KMS-11 (cell line): Measurements from ENCODE around the gene MCHR1.

Experiments used
- H2AFZ ChIP-seq: fragments of 200-600 bp; sonication (generic); 2 replicates; pipeline ENCODE4 v1.6.1; 2016; ENCODE audit warnings: antibody characterized with exemption, mixed run types, low read depth
- H3K27ac ChIP-seq: fragments of 200-600 bp; sonication (generic); 2 replicates; pipeline ENCODE4 v1.6.1; 2016; ENCODE audit warnings: mild to moderate bottlenecking, mixed run types
- H3K27me3 ChIP-seq: fragments of 200-600 bp; sonication (generic); 2 replicates; pipeline ENCODE4 v1.6.1; 2017; ENCODE audit warnings: mild to moderate bottlenecking, low read depth, mixed run types, moderate library complexity; ENCODE audit not compliant: insufficient read depth
- H3K36me3 ChIP-seq: fragments of 200-600 bp; sonication (generic); 2 replicates; pipeline ENCODE4 v1.6.1; 2017; ENCODE audit warnings: mild to moderate bottlenecking, mixed run types; ENCODE audit not compliant: insufficient read depth
- H3K4me1 ChIP-seq: fragments of 200-600 bp; sonication (generic); 2 replicates; pipeline ENCODE4 v1.6.1; 2016; ENCODE audit warnings: mild to moderate bottlenecking, low read depth, mixed run types; ENCODE audit not compliant: poor library complexity, severe bottlenecking
- H3K4me2 ChIP-seq: fragments of 200-600 bp; sonication (generic); 2 replicates; pipeline ENCODE4 v1.7.0; 2016; ENCODE audit warnings: mild to moderate bottlenecking, mixed run types
- H3K4me3 ChIP-seq: fragments of 200-600 bp; sonication (generic); IDR thresholded peaks from 2 replicates; pipeline ENCODE4 v1.6.1; 2017; ENCODE audit warnings: low read depth, low read length, mixed read lengths; ENCODE audit not compliant: insufficient read depth
- H3K79me2 ChIP-seq: fragments of 200-600 bp; sonication (generic); 2 replicates; pipeline ENCODE4 v1.6.1; 2016; ENCODE audit warnings: low read depth, mixed run types; ENCODE audit not compliant: insufficient read depth
- H3K9ac ChIP-seq: fragments of 200-600 bp; sonication (generic); 2 replicates; pipeline ENCODE4 v1.6.1; 2016; ENCODE audit warnings: mild to moderate bottlenecking, mixed run types
- H4K20me1 ChIP-seq: fragments of 200-600 bp; sonication (generic); 2 replicates; pipeline ENCODE4 v1.6.1; 2016; ENCODE audit warnings: mild to moderate bottlenecking, mixed run types; ENCODE audit not compliant: insufficient read depth
- CTCF ChIP-seq: fragments of 200-600 bp; sonication (generic); conservative IDR thresholded peaks from 2 replicates; pipeline ENCODE4 v1.6.1; 2017; ENCODE audit warnings: low read depth, mild to moderate bottlenecking, antibody characterized with exemption, low read length, moderate library complexity, mixed read lengths

MCHR1 gene

GRCh38 chr22:40694411-40694810, 15.1 kb downstream of the MCHR1 start:
- Histone ChIP-seq H3K9ac (no peak overlapping the region), H3K36me3 (no peaks in the 10 kb centered on the region), H4K20me1 (no peaks in the 10 kb centered on the region), H3K4me2 (no peak overlapping the region), H2AFZ (no peak overlapping the region), H3K4me1 (no peaks in the 10 kb centered on the region), H3K79me2 (no peaks in the 10 kb centered on the region), H3K27me3 (no peaks in the 10 kb centered on the region), H3K4me3 (no peak overlapping the region), H3K27ac (no peak overlapping the region)
- no peak for TF ChIP-seq CTCF

- Histone ChIP-seq H3K9ac (no peak overlapping the region), H3K79me2 (no peaks in the 10 kb centered on the region)
- no peak for TF ChIP-seq CTCF
These were observed 22.0 kb downstream of the MCHR1 start for GRCh38 chr22:40701274-40701673.

GRCh38 chr22:40703174-40703573, 23.9 kb downstream of the MCHR1 start:
- Histone ChIP-seq H3K4me2 (no peak overlapping the region), H3K79me2 (no peaks in the 10 kb centered on the region), H3K36me3 (no peaks in the 10 kb centered on the region), H3K9ac (no peak overlapping the region), H3K4me1 (no peaks in the 10 kb centered on the region), H3K27ac (no peak overlapping the region), H4K20me1 (no peaks in the 10 kb centered on the region), H2AFZ (no peak overlapping the region), H3K4me3 (no peak overlapping the region), H3K27me3 (no peaks in the 10 kb centered on the region)
- TF ChIP-seq CTCF = no peak

More at GRCh38 chr22:40701274-40701673, 22.0 kb downstream of the MCHR1 start:
- Histone ChIP-seq H2AFZ (no peak overlapping the region), H3K27me3 (no peaks in the 10 kb centered on the region), H3K27ac (no peak overlapping the region), H3K36me3 (no peaks in the 10 kb centered on the region), H3K4me3 (no peak overlapping the region), H3K4me1 (no peaks in the 10 kb centered on the region), H3K4me2 (no peak overlapping the region), H4K20me1 (no peaks in the 10 kb centered on the region)

GRCh38 chr22:40703736-40704135, 24.5 kb downstream of the MCHR1 start:
- H3K4me1 ChIP-seq = no peaks in the 10 kb centered on the region
- H3K4me3 ChIP-seq = no peak overlapping the region
- H3K36me3 ChIP-seq = no peaks in the 10 kb centered on the region
- no peak overlapping the region for H3K9ac ChIP-seq
- no peaks in the 10 kb centered on the region for H3K79me2 ChIP-seq
- no peak for TF ChIP-seq CTCF
- no peaks in the 10 kb centered on the region for H3K27me3 ChIP-seq
- no peak overlapping the region for H3K4me2 ChIP-seq
- no peaks in the 10 kb centered on the region for H4K20me1 ChIP-seq
- H2AFZ ChIP-seq = no peak overlapping the region
- H3K27ac ChIP-seq = no peak overlapping the region
